Panc1 (cell line): ENCODE results near the gene PXDN. TPM values are rescaled to one million over a fixed set of nuclear protein-coding genes. Genes with fewer than 3 reads are reported as not detected.

ENCODE experiments used
- ATAC-seq: fragments of 200-7000 bp; cut with Tn5 transposase; 2 replicates; pipeline ENCODE4 v1.9.1; 2020; ENCODE audit warnings: mild to moderate bottlenecking, moderate library complexity
- BruUV-seq: library from RNA; stranded (reverse); fragments of 400-500 nt; replicated peaks from 2 replicates; lab custom pipeline; 2021; lab: Mats Ljungman, UMichigan
- CTCF ChIA-PET: fragments of 300-600 bp; sonication (Branson Sonifier 250); formaldehyde crosslinking; loops from one replicate; lab custom pipeline; 2022; ENCODE audit warnings: antibody characterized with exemption; lab: Charles Lee
- POLR2A ChIA-PET: fragments of 300-600 bp; sonication (Branson Sonifier 250); formaldehyde crosslinking; loops from one replicate; lab custom pipeline; 2022; ENCODE audit warnings: antibody characterized with exemption; lab: Charles Lee
- DNase-seq: peaks from one replicate; pipeline ENCODE4 v3.0.0-alpha.2; 2010; ENCODE audit warnings: low read depth, low spot score
- H3K27ac ChIP-seq: 2 replicates; pipeline ENCODE4 v1.5.1; 2011; ENCODE audit warnings: mild to moderate bottlenecking, low read length, inconsistent platforms
- H3K27me3 ChIP-seq: fragments of 200-500 bp; sonication (Bioruptor generic); 2 replicates; pipeline ENCODE4 v1.6.0; 2014; ENCODE audit warnings: low read length, inconsistent platforms; ENCODE audit not compliant: control insufficient read depth, insufficient read depth
- H3K36me3 ChIP-seq: fragments of 200-500 bp; sonication (Bioruptor generic); 2 replicates; pipeline ENCODE4 v1.5.1; 2014; ENCODE audit warnings: inconsistent platforms, mild to moderate bottlenecking, low read length, moderate library complexity; ENCODE audit not compliant: control insufficient read depth, insufficient read depth
- H3K4me1 ChIP-seq: 2 replicates; pipeline ENCODE4 v1.5.1; 2011; ENCODE audit warnings: inconsistent platforms, mild to moderate bottlenecking, low read length, moderate library complexity; ENCODE audit not compliant: control insufficient read depth, insufficient read depth
- H3K4me3 ChIP-seq, 2 experiments: 2 replicates each; pipeline ENCODE4 v1.5.1; 2011 to 2012; ENCODE audit warnings: low read depth in 2 of 2, low read length in 2 of 2, mild to moderate bottlenecking in 2 of 2, inconsistent platforms in 1 of 2, moderate library complexity in 1 of 2
- H3K9me3 ChIP-seq: fragments of 200-500 bp; sonication (Bioruptor generic); 2 replicates; pipeline ENCODE4 v1.5.1; 2014; ENCODE audit warnings: low read depth, mild to moderate bottlenecking, inconsistent platforms, low read length, moderate library complexity; ENCODE audit not compliant: control insufficient read depth, insufficient read depth
- POLR2AphosphoS5 ChIP-seq: IDR thresholded peaks from 2 replicates; pipeline ENCODE4 v1.6.1; 2012; ENCODE audit warnings: mild to moderate bottlenecking, low read depth, low read length, moderate library complexity
- SIN3A ChIP-seq: IDR thresholded peaks from 2 replicates; pipeline ENCODE4 v1.6.1; 2012; ENCODE audit warnings: low read depth, mild to moderate bottlenecking, low read length, moderate library complexity, borderline replicate concordance; ENCODE audit not compliant: insufficient read depth
- TCF7L2 ChIP-seq: IDR thresholded peaks from 2 replicates; pipeline ENCODE4 v1.6.1; 2011; ENCODE audit warnings: mild to moderate bottlenecking, low read depth, low read length, inconsistent platforms
- in situ Hi-C: cut with HindIII; loops from 2 replicates; pipeline ENCODE4 v1.10.0; 2016; ENCODE audit warnings: low sequenced_read_pairs, low pct_unique_long_range_greater_than_20kb
- intact Hi-C: fragments of 100-400 bp; cut with micrococcal nuclease; formaldehyde crosslinking; loops from one replicate; pipeline ENCODE4 v1.10.0; 2022; ENCODE audit not compliant: unreplicated experiment
- total RNA-seq: library from RNA; stranded (reverse); gene quantifications from one replicate; pipeline ENCODE4 v1.2.1, GENCODE V29; 2021; ENCODE audit not compliant: unreplicated experiment
- TF ChIP-seq, protein P1 (sequence below): fragments of 450-650 bp; IDR thresholded peaks from 2 replicates; pipeline ENCODE4 v1.5.1; 2017; ENCODE audit warnings: mild to moderate bottlenecking
- TF ChIP-seq, protein P2 (sequence below), 2 experiments: IDR thresholded peaks; 2 replicates each; pipeline ENCODE4 v1.6.1; 2011 to 2012; ENCODE audit warnings: low read depth in 2 of 2, control low read depth in 1 of 2, low read length in 1 of 2, mild to moderate bottlenecking in 1 of 2, moderate library complexity in 1 of 2; ENCODE audit not compliant: insufficient read depth in 1 of 2

PXDN gene
- total RNA-seq, 1 experiment from 2014 or later, result 2.5 TPM

DNA sequence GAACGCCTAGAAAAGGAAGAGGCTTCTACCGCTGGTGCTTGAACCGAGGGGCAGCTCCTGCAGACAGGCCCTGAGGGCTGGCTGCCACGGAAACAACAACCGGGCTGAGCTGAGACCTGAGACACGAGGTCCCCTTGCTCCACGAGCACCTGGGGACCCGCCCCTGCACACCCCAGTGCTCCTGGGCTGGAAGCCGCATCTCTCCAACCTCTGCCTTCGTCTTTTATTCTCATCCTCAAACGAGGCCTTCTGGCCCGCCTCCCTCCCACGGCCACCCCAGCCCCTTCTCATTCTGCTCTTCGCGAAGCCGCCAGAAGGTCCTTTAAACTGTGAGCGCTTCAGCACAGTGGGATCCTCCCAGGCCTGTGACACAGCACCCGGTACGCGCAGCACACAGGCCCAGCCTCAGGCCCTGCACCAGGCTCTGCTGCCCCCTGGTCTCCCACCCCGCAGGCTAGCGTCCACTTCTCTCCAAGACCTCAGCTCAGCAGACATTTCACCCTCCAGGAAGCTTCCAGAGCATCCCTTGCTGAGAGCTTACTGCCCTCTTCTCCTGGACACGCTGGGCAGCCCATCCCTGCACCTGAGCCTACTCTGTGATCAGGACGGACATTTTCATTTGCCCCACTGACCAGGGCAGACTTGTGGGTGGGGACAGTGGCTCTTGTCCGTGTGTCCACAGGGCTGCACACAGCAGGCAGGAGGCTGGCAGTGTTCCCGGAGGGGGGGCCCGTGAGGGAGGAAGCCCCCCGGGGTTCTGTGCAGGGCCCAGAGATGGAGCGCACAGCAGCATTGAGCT lies 149.7 kb downstream of the PXDN start:
- BruUV-seq, result no TSS peak
- CTCF ChIA-PET, result interaction anchor here (0.8 kb wide), 1 partner anchor 43 kb away, joined by 4 read pairs; no protein-coding TSS in a partner anchor
- POLR2A ChIA-PET, result no interaction called here
- in situ Hi-C loops (no loop called here), intact Hi-C loops (no loop called here)
- Histone ChIP-seq H3K27me3 (no peaks in the 10 kb centered on the region), H3K4me1 (peaks cover 48% of the 10 kb centered on the region), H3K9me3 (no peaks in the 10 kb centered on the region), H3K36me3 (no peaks in the 10 kb centered on the region), H3K27ac (peak overlapping the region; percentile 94), H3K4me3 (no peak overlapping the region)
- DNase-seq (no peak), ATAC-seq (peak; percentile 54)
- TF ChIP-seq, protein P1, sequence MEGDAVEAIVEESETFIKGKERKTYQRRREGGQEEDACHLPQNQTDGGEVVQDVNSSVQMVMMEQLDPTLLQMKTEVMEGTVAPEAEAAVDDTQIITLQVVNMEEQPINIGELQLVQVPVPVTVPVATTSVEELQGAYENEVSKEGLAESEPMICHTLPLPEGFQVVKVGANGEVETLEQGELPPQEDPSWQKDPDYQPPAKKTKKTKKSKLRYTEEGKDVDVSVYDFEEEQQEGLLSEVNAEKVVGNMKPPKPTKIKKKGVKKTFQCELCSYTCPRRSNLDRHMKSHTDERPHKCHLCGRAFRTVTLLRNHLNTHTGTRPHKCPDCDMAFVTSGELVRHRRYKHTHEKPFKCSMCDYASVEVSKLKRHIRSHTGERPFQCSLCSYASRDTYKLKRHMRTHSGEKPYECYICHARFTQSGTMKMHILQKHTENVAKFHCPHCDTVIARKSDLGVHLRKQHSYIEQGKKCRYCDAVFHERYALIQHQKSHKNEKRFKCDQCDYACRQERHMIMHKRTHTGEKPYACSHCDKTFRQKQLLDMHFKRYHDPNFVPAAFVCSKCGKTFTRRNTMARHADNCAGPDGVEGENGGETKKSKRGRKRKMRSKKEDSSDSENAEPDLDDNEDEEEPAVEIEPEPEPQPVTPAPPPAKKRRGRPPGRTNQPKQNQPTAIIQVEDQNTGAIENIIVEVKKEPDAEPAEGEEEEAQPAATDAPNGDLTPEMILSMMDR, result no peak
- TF ChIP-seq SIN3A, result no peak
- TF ChIP-seq TCF7L2, result no peak
- TF ChIP-seq, protein P2, sequence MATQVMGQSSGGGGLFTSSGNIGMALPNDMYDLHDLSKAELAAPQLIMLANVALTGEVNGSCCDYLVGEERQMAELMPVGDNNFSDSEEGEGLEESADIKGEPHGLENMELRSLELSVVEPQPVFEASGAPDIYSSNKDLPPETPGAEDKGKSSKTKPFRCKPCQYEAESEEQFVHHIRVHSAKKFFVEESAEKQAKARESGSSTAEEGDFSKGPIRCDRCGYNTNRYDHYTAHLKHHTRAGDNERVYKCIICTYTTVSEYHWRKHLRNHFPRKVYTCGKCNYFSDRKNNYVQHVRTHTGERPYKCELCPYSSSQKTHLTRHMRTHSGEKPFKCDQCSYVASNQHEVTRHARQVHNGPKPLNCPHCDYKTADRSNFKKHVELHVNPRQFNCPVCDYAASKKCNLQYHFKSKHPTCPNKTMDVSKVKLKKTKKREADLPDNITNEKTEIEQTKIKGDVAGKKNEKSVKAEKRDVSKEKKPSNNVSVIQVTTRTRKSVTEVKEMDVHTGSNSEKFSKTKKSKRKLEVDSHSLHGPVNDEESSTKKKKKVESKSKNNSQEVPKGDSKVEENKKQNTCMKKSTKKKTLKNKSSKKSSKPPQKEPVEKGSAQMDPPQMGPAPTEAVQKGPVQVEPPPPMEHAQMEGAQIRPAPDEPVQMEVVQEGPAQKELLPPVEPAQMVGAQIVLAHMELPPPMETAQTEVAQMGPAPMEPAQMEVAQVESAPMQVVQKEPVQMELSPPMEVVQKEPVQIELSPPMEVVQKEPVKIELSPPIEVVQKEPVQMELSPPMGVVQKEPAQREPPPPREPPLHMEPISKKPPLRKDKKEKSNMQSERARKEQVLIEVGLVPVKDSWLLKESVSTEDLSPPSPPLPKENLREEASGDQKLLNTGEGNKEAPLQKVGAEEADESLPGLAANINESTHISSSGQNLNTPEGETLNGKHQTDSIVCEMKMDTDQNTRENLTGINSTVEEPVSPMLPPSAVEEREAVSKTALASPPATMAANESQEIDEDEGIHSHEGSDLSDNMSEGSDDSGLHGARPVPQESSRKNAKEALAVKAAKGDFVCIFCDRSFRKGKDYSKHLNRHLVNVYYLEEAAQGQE (IDR thresholded peaks at IDR 0.05; ENCODE audit: insufficient read depth in 1 of 2, low read depth in 2 of 2, low read length in 1 of 2), result no peak
- no peak for TF ChIP-seq POLR2AphosphoS5

- TF ChIP-seq TCF7L2, result peak; percentile 48
- TF ChIP-seq, protein P2 (IDR thresholded peaks at IDR 0.05; ENCODE audit: insufficient read depth in 1 of 2, low read depth in 2 of 2, low read length in 1 of 2), result no peak
- no peak for TF ChIP-seq SIN3A
- TF ChIP-seq POLR2AphosphoS5, result no peak
- TF ChIP-seq, protein P1, result no peak
- H3K36me3 ChIP-seq, result no peaks in the 10 kb centered on the region
- ChIA-PET POLR2A (no interaction called here), CTCF (no interaction called here)
- peaks cover 46% of the 10 kb centered on the region for H3K4me1 ChIP-seq
- H3K27ac ChIP-seq, result peak overlapping the region; percentile 94
- intact Hi-C loops (no loop called here), in situ Hi-C loops (no loop called here)
- H3K27me3 ChIP-seq, result no peaks in the 10 kb centered on the region
- no peaks in the 10 kb centered on the region for H3K9me3 ChIP-seq
- no peak for ATAC-seq
- H3K4me3 ChIP-seq, result no peak overlapping the region
- no peak for DNase-seq
- BruUV-seq, result no TSS peak
These were observed 150.3 kb downstream of the PXDN start for GRCh38 chr2:1594123-1594372.
